ENCODE data around the gene DDX27.

GRCh38 chr20:49225896-49226295 is 6.7 kb downstream of the DDX27 start:
- TF ChIP-seq CTCF (IDR thresholded peaks at IDR 0.05): no peak
- TF ChIP-seq POLR2A (IDR thresholded peaks at IDR 0.05): no peak

All from ovary (tissue), 3 donors.